H1 (cell line): ENCODE measurements around the gene ADAT3. TPM values are rescaled to one million over a fixed set of nuclear protein-coding genes. Genes with fewer than 3 reads are reported as not detected.
"Not testable (repeated sequence)": the region's sequence is repeated elsewhere in the genome, so short reads cannot be mapped to it uniquely, and the experiment has no call there.

Source experiments
- CTCF ChIA-PET: fragments of 300-600 bp; sonication (Branson Sonifier 250); formaldehyde crosslinking; loops from one replicate; lab custom pipeline; 2021; ENCODE audit not compliant: partially characterized antibody; lab: Charles Lee
- POLR2A ChIA-PET: fragments of 300-600 bp; sonication (Branson Sonifier 250); formaldehyde crosslinking; loops from one replicate; lab custom pipeline; 2021; ENCODE audit warnings: inconsistent platforms; ENCODE audit not compliant: partially characterized antibody; lab: Charles Lee
- DNase-seq, 2 experiments: peaks; one replicate each; pipeline versions ENCODE4 v3.0.0 to v3.0.0-alpha.2; 2010 to 2022; ENCODE audit warnings: low spot score in 2 of 2, low read depth in 1 of 2, mixed read lengths in 1 of 2
- FAIRE-seq: peaks from 2 replicates; lab custom pipeline; 2011; peaks lifted over from hg19 to GRCh38; lab: Jason Lieb, UNC
- H2AFZ ChIP-seq: 2 replicates; pipeline ENCODE4 v1.8.1; 2012; ENCODE audit warnings: low read length, inconsistent platforms
- H2AK5ac ChIP-seq: 2 replicates; pipeline ENCODE4 v1.6.1; 2013; ENCODE audit warnings: low read depth, low read length
- H2BK120ac ChIP-seq: replicated peaks from 2 replicates; pipeline ENCODE3; 2013; ENCODE audit warnings: low read depth, low read length, inconsistent platforms
- H2BK12ac ChIP-seq: 2 replicates; pipeline ENCODE4 v1.6.1; 2013; ENCODE audit warnings: low read depth, low read length
- H2BK15ac ChIP-seq: 2 replicates; pipeline ENCODE4 v1.6.1; 2013; ENCODE audit warnings: low read length
- H2BK20ac ChIP-seq: 2 replicates; pipeline ENCODE4 v1.6.1; 2013; ENCODE audit warnings: low read length
- H2BK5ac ChIP-seq: 2 replicates; pipeline ENCODE4 v1.6.1; 2013; ENCODE audit warnings: low read depth, low read length
- H3K14ac ChIP-seq: 2 replicates; pipeline ENCODE4 v1.6.1; 2013; ENCODE audit warnings: inconsistent platforms; ENCODE audit not compliant: insufficient read length
- H3K18ac ChIP-seq: 2 replicates; pipeline ENCODE4 v1.6.1; 2013; ENCODE audit warnings: low read length; ENCODE audit errors: extremely low read depth
- H3K23ac ChIP-seq: 2 replicates; pipeline ENCODE4 v1.6.1; 2013; ENCODE audit warnings: inconsistent platforms; ENCODE audit not compliant: insufficient read length
- H3K23me2 ChIP-seq: 2 replicates; pipeline ENCODE4 v1.6.1; 2013; ENCODE audit warnings: low read depth, low read length
- H3K27ac ChIP-seq: 2 replicates; pipeline ENCODE4 v1.6.1; 2011; ENCODE audit warnings: low read depth, low read length, inconsistent platforms
- H3K27me3 ChIP-seq, 4 experiments: replicated peaks in 1 of 4; 1 replicate in 1 of 4; 2 replicates in 3 of 4; pipeline versions ENCODE4 v1.6.1 to v1.8.1; 2011 to 2013; ENCODE audit warnings: low read length in 3 of 4, mild to moderate bottlenecking in 3 of 4, inconsistent platforms in 2 of 4, mixed read lengths in 2 of 4, moderate library complexity in 1 of 4; ENCODE audit not compliant: control insufficient read depth in 3 of 4, insufficient read depth in 3 of 4; ENCODE audit errors: extremely low read depth in 1 of 4
- H3K36me3 ChIP-seq, 4 experiments: 2 replicates each; pipeline versions ENCODE4 v1.6.1 to v1.8.1; 2011 to 2013; ENCODE audit warnings: mild to moderate bottlenecking in 4 of 4, low read length in 3 of 4, moderate library complexity in 2 of 4, control low read depth in 1 of 4, inconsistent platforms in 1 of 4; ENCODE audit not compliant: insufficient read depth in 4 of 4, control insufficient read depth in 2 of 4
- H3K4ac ChIP-seq: replicated peaks from 2 replicates; pipeline ENCODE3; 2013; ENCODE audit warnings: low read length, low read depth, mixed read lengths, inconsistent platforms; ENCODE audit not compliant: insufficient read length
- H3K4me1 ChIP-seq, 4 experiments: replicated peaks in 1 of 4; 1 replicate in 1 of 4; 2 replicates in 3 of 4; pipeline versions ENCODE4 v1.6.1 to v1.8.1; 2011 to 2013; ENCODE audit warnings: low read length in 3 of 4, inconsistent platforms in 2 of 4, mixed read lengths in 1 of 4; ENCODE audit not compliant: insufficient read depth in 4 of 4, control insufficient read depth in 3 of 4
- H3K4me2 ChIP-seq, 2 experiments: 2 replicates each; pipeline versions ENCODE4 v1.6.1 to v1.8.1; 2011 to 2013; ENCODE audit warnings: low read depth in 2 of 2, low read length in 2 of 2, control low read depth in 1 of 2, inconsistent platforms in 1 of 2, mild to moderate bottlenecking in 1 of 2; ENCODE audit not compliant: insufficient read depth in 1 of 2
- H3K4me3 ChIP-seq, 4 experiments: fragments of 200-600, 300-600 bp in 1 of 4; sonication (generic), shearing (Covaris generic), sonication (Bioruptor Twin) in 1 of 4; 2 replicates each; pipeline versions ENCODE4 v1.5.1 to v1.8.1; 2011 to 2016; ENCODE audit warnings: low read length in 4 of 4, low read depth in 3 of 4, control low read depth in 2 of 4, inconsistent platforms in 2 of 4, mild to moderate bottlenecking in 2 of 4, mixed read lengths in 1 of 4, moderate library complexity in 1 of 4; ENCODE audit not compliant: insufficient read depth in 2 of 4; ENCODE audit errors: extremely low read depth in 1 of 4
- H3K56ac ChIP-seq: replicated peaks from 2 replicates; pipeline ENCODE3; 2013; ENCODE audit warnings: low read depth, mild to moderate bottlenecking, mixed read lengths, low read length, inconsistent platforms; ENCODE audit not compliant: insufficient read length
- H3K79me1 ChIP-seq: 2 replicates; pipeline ENCODE4 v1.6.1; 2013; ENCODE audit warnings: low read depth, low read length, control low read depth
- H3K79me2 ChIP-seq, 2 experiments: 2 replicates each; pipeline versions ENCODE4 v1.6.1 to v1.8.1; 2012 to 2013; ENCODE audit warnings: low read length in 2 of 2, mild to moderate bottlenecking in 2 of 2, inconsistent platforms in 1 of 2; ENCODE audit not compliant: insufficient read depth in 2 of 2, control insufficient read depth in 1 of 2
- H3K9ac ChIP-seq, 4 experiments: replicated peaks in 1 of 4; 1 replicate in 1 of 4; 2 replicates in 3 of 4; pipeline versions ENCODE4 v1.6.1 to v1.8.1; 2011 to 2013; ENCODE audit warnings: low read depth in 3 of 4, low read length in 3 of 4, control low read depth in 2 of 4, mild to moderate bottlenecking in 2 of 4, moderate library complexity in 2 of 4, inconsistent platforms in 1 of 4; ENCODE audit errors: extremely low read depth in 1 of 4
- H3K9me3 ChIP-seq, 2 experiments: 2 replicates each; pipeline versions ENCODE4 v1.6.1 to v1.8.1; 2012 to 2013; ENCODE audit warnings: mild to moderate bottlenecking in 2 of 2, moderate library complexity in 2 of 2, control low read depth in 1 of 2, inconsistent platforms in 1 of 2, low read depth in 1 of 2, low read length in 1 of 2, mixed read lengths in 1 of 2; ENCODE audit not compliant: insufficient read depth in 2 of 2
- H4K20me1 ChIP-seq, 2 experiments: replicated peaks in 1 of 2; 2 replicates each; pipeline versions ENCODE3 to v1.8.1; 2011 to 2013; ENCODE audit warnings: inconsistent platforms in 2 of 2, low read length in 2 of 2, mild to moderate bottlenecking in 1 of 2; ENCODE audit not compliant: insufficient read depth in 2 of 2, control insufficient read depth in 1 of 2
- H4K5ac ChIP-seq: 2 replicates; pipeline ENCODE4 v1.6.1; 2013; ENCODE audit warnings: low read length, low read depth, mixed read lengths, inconsistent platforms; ENCODE audit not compliant: insufficient read length
- H4K8ac ChIP-seq: 2 replicates; pipeline ENCODE4 v1.8.0; 2013; ENCODE audit warnings: mild to moderate bottlenecking, moderate library complexity, low read length, inconsistent platforms; ENCODE audit not compliant: insufficient read depth; ENCODE audit errors: extremely low read depth
- H4K91ac ChIP-seq: replicated peaks from 2 replicates; pipeline ENCODE3; 2013; ENCODE audit warnings: low read length, mixed read lengths, inconsistent platforms; ENCODE audit not compliant: insufficient read length
- E2F6 ChIP-seq: IDR thresholded peaks from 2 replicates; pipeline ENCODE4 v1.6.1; 2012; ENCODE audit warnings: inconsistent platforms
- KDM4A ChIP-seq: IDR thresholded peaks from one replicate; pipeline ENCODE4 v1.7.1; 2012; ENCODE audit warnings: low read depth, mild to moderate bottlenecking, moderate library complexity, low read length, inconsistent platforms; ENCODE audit not compliant: severe bottlenecking
- RAD21 ChIP-seq, 2 experiments: IDR thresholded peaks in 1 of 2; conservative IDR thresholded peaks in 1 of 2; 2 replicates each; pipeline ENCODE4 v1.6.1; 2011; ENCODE audit warnings: low read depth in 2 of 2, low read length in 2 of 2, improper control_type of control experiment in 1 of 2, inconsistent platforms in 1 of 2, mild to moderate bottlenecking in 1 of 2, moderate library complexity in 1 of 2
- TAF7 ChIP-seq: optimal IDR thresholded peaks from 2 replicates; pipeline ENCODE3; 2011; ENCODE audit warnings: low read depth, mild to moderate bottlenecking, inconsistent platforms, low read length, moderate library complexity, borderline replicate concordance
- WGBS, 2 experiments: shearing (Covaris generic) in 1 of 2; methylation state at CpG; one replicate each; pipeline versions ENCODE4 v1.1.6 to v1.1.7; 2013 to 2015; ENCODE audit warnings: low lambda C conversion rate in 2 of 2, mixed read lengths in 2 of 2, inconsistent platforms in 1 of 2, low coverage in 1 of 2, missing lambda C conversion rate in 1 of 2; ENCODE audit not compliant: insufficient replicate concordance in 2 of 2, insufficient coverage in 1 of 2, insufficient read length in 1 of 2; ENCODE audit errors: extremely low coverage in 1 of 2, missing lambda C conversion rate in 1 of 2; 5-methylcytosine and 5-hydroxymethylcytosine counted together
- polyA plus RNA-seq, 7 experiments: library from polyadenylated mRNA; depleted of rRNA in 3 of 7; stranded (reverse) in 5 of 7; unstranded in 2 of 7; fragments of >200 nt in 5 of 7; fragments of 200-250 nt in 2 of 7; gene quantifications; 1 replicate in 5 of 7; 2 replicates in 1 of 7; 4 replicates in 1 of 7; pipeline versions ENCODE4 v1.2.1 to v1.2.3, GENCODE V29; 2011 to 2013; ENCODE audit warnings: missing spikeins in 2 of 7, mixed read lengths in 2 of 7
- total RNA-seq: library from RNA; stranded (reverse); fragmentation: NEBNext Ultra II Directional; extraction: Animal tissue kit (Norgen Biotek cat#: 25700); gene quantifications from 2 replicates; pipeline ENCODE4 v1.2.1, GENCODE V29; 2021
- TF ChIP-seq, protein P1 (sequence below), 3 experiments: IDR thresholded peaks; 1 replicate in 2 of 3; 2 replicates in 1 of 3; pipeline versions ENCODE4 v1.5.1 to v1.6.1; 2011; ENCODE audit warnings: low read length in 3 of 3, mild to moderate bottlenecking in 3 of 3, inconsistent platforms in 2 of 3, low read depth in 1 of 3, moderate library complexity in 1 of 3; ENCODE audit not compliant: insufficient read depth in 1 of 3; ENCODE audit errors: control extremely low read depth in 1 of 3

Gene ADAT3
- total and polyA plus RNA-seq, 2 of the 8 experiments (the other 6 are each of a cell fraction or from before 2014, with no cell fraction given), result 5.4 to 10.8 TPM

DNA sequence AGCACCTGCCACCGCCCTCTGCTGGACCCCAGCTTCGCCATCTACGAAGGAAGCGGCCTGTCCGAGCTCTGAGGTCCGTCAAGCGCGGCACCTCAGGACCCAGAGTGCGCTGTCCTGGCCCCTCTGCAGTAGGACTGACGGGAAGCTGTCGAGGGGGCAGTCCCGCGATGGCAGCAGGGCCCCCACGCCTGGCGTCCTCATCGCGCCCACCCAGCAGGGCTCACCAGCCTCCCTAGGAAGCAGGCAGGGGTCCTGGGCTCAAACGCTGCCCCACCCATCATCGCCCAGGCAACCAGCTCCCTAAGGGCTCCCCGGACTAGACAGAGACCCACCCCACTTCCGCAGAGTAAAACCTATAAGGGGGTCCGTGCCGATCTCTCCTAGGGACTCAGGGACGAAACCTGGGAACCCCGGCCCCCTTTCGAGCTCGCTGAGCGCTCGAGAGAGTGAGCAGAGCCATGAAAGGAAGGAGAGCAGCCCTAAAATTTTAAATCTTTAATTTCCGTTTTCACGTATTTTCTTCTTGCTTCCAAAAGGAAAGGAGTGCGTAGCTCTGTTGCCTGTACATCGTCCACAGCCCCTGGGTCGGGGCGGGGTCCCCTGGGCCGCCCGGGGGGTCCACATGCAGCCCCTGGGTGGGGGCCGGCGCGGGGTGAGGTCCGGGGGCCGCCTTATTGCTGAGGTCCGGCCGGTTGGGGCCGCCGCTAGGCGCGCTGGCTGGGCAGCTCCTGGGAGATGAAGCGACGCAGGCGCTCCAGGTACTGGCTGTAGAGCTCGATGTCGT is 28.5 kb upstream of the ADAT3 start:
- H2BK15ac ChIP-seq, H2BK20ac ChIP-seq, H3K14ac ChIP-seq, H3K23ac ChIP-seq, H3K36me3 ChIP-seq, FAIRE-seq, H3K9me3 ChIP-seq, H3K27ac ChIP-seq, H4K20me1 ChIP-seq, H2AK5ac ChIP-seq, DNase-seq, H3K4me1 ChIP-seq, H3K27me3 ChIP-seq: not testable (repeated sequence)
- peak; percentile 92 for TF ChIP-seq E2F6
- TF ChIP-seq, protein P1, sequence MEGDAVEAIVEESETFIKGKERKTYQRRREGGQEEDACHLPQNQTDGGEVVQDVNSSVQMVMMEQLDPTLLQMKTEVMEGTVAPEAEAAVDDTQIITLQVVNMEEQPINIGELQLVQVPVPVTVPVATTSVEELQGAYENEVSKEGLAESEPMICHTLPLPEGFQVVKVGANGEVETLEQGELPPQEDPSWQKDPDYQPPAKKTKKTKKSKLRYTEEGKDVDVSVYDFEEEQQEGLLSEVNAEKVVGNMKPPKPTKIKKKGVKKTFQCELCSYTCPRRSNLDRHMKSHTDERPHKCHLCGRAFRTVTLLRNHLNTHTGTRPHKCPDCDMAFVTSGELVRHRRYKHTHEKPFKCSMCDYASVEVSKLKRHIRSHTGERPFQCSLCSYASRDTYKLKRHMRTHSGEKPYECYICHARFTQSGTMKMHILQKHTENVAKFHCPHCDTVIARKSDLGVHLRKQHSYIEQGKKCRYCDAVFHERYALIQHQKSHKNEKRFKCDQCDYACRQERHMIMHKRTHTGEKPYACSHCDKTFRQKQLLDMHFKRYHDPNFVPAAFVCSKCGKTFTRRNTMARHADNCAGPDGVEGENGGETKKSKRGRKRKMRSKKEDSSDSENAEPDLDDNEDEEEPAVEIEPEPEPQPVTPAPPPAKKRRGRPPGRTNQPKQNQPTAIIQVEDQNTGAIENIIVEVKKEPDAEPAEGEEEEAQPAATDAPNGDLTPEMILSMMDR (IDR thresholded peaks at IDR 0.05; ENCODE audit: control extremely low read depth in 1 of 3, insufficient read depth in 1 of 3, low read depth in 1 of 3, low read length in 3 of 3), result peak; percentile 13 to 36 (median 28); a peak in 3 of 4 replicates
- peak; percentile 50 for TF ChIP-seq KDM4A
- peak; percentile 38 for TF ChIP-seq TAF7
- peak in 1 of 2 experiments; percentile 4; a peak in 1 of 4 replicates for TF ChIP-seq RAD21 (IDR thresholded peaks at IDR 0.05 in 1 of 2, conservative IDR thresholded peaks at IDR 0.05 in 1 of 2; ENCODE audit: low read depth in 2 of 2, low read length in 2 of 2)
- Histone ChIP-seq H3K56ac (peak overlapping the region; percentile 30), H3K4me3 (peak overlapping the region; percentile 86 to 91 (median 88)), H4K5ac (peak overlapping the region; percentile 60), H3K4ac (peak overlapping the region; percentile 97), H2BK5ac (peak overlapping the region; percentile 60; the same call in 1 of the 2 replicates), H2BK12ac (0 out of 2 replicates have a peak overlapping the region, but pooled peaks have one; percentile 75), H4K91ac (peak overlapping the region; percentile 61), H3K9ac (peak overlapping the region in 3 of 4 experiments; percentile 16 to 62 (median 62); a peak in 5 of 7 replicates), H2BK120ac (peak overlapping the region; percentile 72), H2AFZ (0 out of 2 replicates have a peak overlapping the region, but pooled peaks have one; percentile 95), H3K79me1 (peaks cover 10% of the 10 kb centered on the region), H4K8ac (peak overlapping the region; percentile 60), H3K23me2 (peaks cover 14% of the 10 kb centered on the region), H3K79me2 (peaks cover 0 to 33% of the 10 kb centered on the region in 2 experiments; a peak in 3 of 4 replicates), H3K18ac (peak overlapping the region; percentile 93), H3K4me2 (peak overlapping the region; percentile 89 to 99)
- ChIA-PET POLR2A (interaction anchor here (0.6 to 2.6 kb wide), 9 partner anchors 10 to 608 kb away, joined by 3 to 13 read pairs (median 4); partner anchors contain the start of genes ADAT3, CIRBP and SCAMP4), CTCF (interaction anchor here (0.6 to 2.4 kb wide), 15 partner anchors 9 to 308 kb away, joined by 3 to 12 read pairs (median 3); partner anchors contain the start of genes ABHD17A, ADAT3 and SCAMP4)
- 4% methylated on average over 37 of the region's 53 CpGs; no CpG with 5 or more reads in 1 of the 2 experiments for WGBS, 2 experiments
